NT2/D1 (cell line): ENCODE data around the gene GPC6.

Experiments
- DNase-seq: peaks from one replicate; pipeline ENCODE4 v3.0.0-alpha.2; 2011; ENCODE audit warnings: low read depth, low spot score
- H3K27me3 ChIP-seq: 2 replicates; pipeline ENCODE4 v1.6.0; 2011; ENCODE audit warnings: mild to moderate bottlenecking; ENCODE audit not compliant: insufficient read length, insufficient read depth
- H3K36me3 ChIP-seq: 2 replicates; pipeline ENCODE4 v1.6.1; 2011; ENCODE audit warnings: mild to moderate bottlenecking, low read length, mixed read lengths; ENCODE audit not compliant: insufficient read depth, insufficient read length
- H3K4me1 ChIP-seq: 2 replicates; pipeline ENCODE4 v1.5.1; 2011; ENCODE audit not compliant: insufficient read depth, insufficient read length
- H3K4me3 ChIP-seq: 2 replicates; pipeline ENCODE4 v1.5.1; 2011; ENCODE audit warnings: low read depth; ENCODE audit not compliant: insufficient read length
- H3K9ac ChIP-seq: 2 replicates; pipeline ENCODE4 v1.6.0; 2011; ENCODE audit warnings: low read depth; ENCODE audit not compliant: insufficient read length
- H3K9me3 ChIP-seq: 2 replicates; pipeline ENCODE4 v1.5.1; 2011; ENCODE audit warnings: mild to moderate bottlenecking, low read length; ENCODE audit not compliant: insufficient read depth
- SUZ12 ChIP-seq: IDR thresholded peaks from 2 replicates; pipeline ENCODE4 v1.6.1; 2011; ENCODE audit not compliant: insufficient read length, insufficient read depth; ENCODE audit errors: extremely low read depth
- YY1 ChIP-seq: IDR thresholded peaks from 2 replicates; pipeline ENCODE4 v1.6.1; 2011; ENCODE audit not compliant: insufficient read length, insufficient read depth
- ZNF274 ChIP-seq: IDR thresholded peaks from 2 replicates; pipeline ENCODE4 v1.6.1; 2011; ENCODE audit warnings: mild to moderate bottlenecking, low read depth, low read length

The GPC6 gene

DNA sequence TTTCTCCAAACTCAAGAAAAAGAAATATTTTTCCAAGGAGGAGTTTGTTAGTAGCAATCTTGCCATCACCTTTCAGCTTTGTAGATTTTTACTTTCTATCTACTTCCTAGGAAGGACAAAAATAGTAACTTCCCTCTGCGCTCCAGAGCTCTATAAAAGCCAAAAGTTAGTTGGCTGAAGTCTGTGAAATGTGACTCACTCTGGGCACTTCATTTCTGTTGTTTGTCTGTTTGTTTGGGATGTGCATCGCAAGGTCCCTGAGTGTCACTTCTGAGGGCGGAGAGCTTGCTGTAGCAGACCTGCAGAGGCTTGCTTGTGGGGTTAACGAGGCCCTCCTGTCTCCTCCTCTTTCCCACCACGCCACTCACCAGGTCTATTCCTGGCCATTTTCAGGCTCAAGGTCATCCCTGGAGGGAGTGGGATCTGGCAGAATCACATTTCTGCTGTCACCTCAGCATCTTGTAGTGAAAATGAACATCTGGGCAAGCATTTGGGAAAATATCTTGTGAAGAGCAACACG lies 307.6 kb downstream of the GPC6 start:
- no peak for DNase-seq
- Histone ChIP-seq H3K27me3 (no peaks in the 10 kb centered on the region), H3K4me1 (no peaks in the 10 kb centered on the region), H3K9me3 (no peaks in the 10 kb centered on the region), H3K36me3 (no peaks in the 10 kb centered on the region), H3K4me3 (no peak overlapping the region), H3K9ac (no peak overlapping the region)
- TF ChIP-seq SUZ12 (no peak), ZNF274 (no peak), YY1 (no peak)

DNA sequence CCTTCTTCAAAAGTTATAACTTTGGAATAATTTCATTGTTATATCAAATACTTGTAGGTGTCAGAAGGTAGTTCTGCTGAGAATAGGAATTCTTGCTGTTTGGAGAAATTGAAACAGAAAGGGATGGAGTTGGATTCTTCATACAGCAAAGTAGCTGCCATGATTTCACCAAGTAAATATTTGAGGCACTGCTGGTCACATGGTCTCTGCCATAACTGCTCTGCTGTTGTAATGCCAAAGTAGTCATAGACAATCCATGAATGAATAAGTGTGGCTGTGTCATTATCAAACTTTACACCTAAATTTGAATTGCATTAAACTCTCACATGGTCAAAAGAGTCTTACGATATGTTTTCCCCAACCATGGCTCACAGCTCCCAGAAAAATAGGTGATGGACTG lies 308.6 kb downstream of the GPC6 start:
- H3K27me3 ChIP-seq = no peaks in the 10 kb centered on the region
- DNase-seq = no peak
- no peaks in the 10 kb centered on the region for H3K36me3 ChIP-seq
- TF ChIP-seq ZNF274 = no peak
- TF ChIP-seq SUZ12 = no peak
- no peak for TF ChIP-seq YY1
- no peak overlapping the region for H3K4me3 ChIP-seq
- no peaks in the 10 kb centered on the region for H3K9me3 ChIP-seq
- no peak overlapping the region for H3K9ac ChIP-seq
- no peaks in the 10 kb centered on the region for H3K4me1 ChIP-seq

DNA sequence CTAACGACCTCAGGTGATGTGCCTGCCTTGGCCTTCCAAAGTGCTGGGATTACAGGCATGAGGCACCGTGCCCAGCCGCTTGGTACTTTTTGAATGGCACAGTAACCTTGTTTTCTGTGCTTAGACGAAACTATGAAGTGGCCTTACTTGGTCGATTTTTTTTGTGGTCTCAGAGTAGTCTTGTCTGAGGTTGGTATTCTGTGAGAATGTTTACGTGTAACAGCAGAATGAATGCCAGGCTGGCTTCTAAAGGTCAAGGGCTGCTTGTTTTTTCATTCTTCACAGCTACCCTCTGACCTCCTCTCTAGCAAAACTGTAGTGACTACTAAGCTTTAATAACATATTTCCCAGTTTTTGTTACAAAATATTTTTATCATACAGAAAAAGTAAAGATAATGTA lies 313.3 kb downstream of the GPC6 start:
- no peaks in the 10 kb centered on the region for H3K36me3 ChIP-seq
- no peaks in the 10 kb centered on the region for H3K4me1 ChIP-seq
- H3K27me3 ChIP-seq = no peaks in the 10 kb centered on the region
- no peak overlapping the region for H3K4me3 ChIP-seq
- TF ChIP-seq SUZ12 (no peak), YY1 (no peak), ZNF274 (no peak)
- no peak overlapping the region for H3K9ac ChIP-seq
- H3K9me3 ChIP-seq = no peaks in the 10 kb centered on the region
- DNase-seq = no peak

DNA sequence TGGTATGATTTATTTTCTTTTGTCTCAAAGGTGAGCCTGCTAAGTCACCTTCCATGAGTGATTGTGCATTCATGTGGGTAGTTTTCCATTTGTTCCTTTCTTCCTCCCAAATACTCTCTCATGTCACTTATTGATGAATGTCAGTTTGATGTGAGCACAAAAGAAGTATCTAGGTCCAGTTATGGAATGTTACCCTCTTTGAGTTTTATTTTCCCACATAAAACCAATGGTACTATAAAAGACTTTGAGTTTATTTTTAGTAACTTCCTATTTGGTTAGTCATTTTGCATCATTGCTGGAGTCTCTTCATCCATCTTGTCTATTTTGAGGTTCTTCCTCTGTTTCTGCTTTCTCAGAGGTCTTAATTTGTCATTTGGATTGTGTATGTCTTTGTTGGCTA lies 321.3 kb downstream of the GPC6 start:
- no peak for TF ChIP-seq ZNF274
- TF ChIP-seq SUZ12 = no peak
- TF ChIP-seq YY1 = no peak
- Histone ChIP-seq H3K4me1 (no peaks in the 10 kb centered on the region), H3K27me3 (no peaks in the 10 kb centered on the region), H3K9me3 (no peaks in the 10 kb centered on the region), H3K4me3 (no peak overlapping the region), H3K9ac (no peak overlapping the region), H3K36me3 (no peaks in the 10 kb centered on the region)
- DNase-seq = no peak

GRCh38 chr13:93549326-93550005 lies 322.9 kb downstream of the GPC6 start:
- no peak for DNase-seq
- H3K27me3 ChIP-seq = no peaks in the 10 kb centered on the region
- H3K4me1 ChIP-seq = no peaks in the 10 kb centered on the region
- H3K9ac ChIP-seq = no peak overlapping the region
- H3K4me3 ChIP-seq = no peak overlapping the region
- no peaks in the 10 kb centered on the region for H3K36me3 ChIP-seq
- no peak for TF ChIP-seq ZNF274
- TF ChIP-seq SUZ12 = no peak
- TF ChIP-seq YY1 = no peak
- no peaks in the 10 kb centered on the region for H3K9me3 ChIP-seq

DNA sequence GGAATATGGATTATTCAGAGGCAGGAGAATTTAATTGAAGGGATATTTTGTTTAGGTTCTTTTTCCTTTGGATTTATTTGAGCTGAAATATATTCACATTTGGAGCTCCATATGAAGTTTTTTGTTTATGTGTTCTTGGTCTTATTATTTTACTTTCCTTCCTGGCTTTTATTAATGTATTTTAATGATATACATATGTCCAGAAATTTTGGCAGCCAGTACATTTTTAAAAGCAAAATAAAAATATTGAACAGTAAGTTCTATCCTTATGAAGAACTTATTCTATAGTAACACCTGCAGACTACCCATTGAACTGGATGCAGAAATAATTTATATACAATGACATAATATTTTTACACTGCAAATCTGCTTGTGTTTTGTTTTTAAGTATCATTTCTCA lies 323.6 kb downstream of the GPC6 start:
- TF ChIP-seq YY1 (no peak), ZNF274 (no peak), SUZ12 (no peak)
- Histone ChIP-seq H3K27me3 (no peaks in the 10 kb centered on the region), H3K9ac (no peak overlapping the region)

GRCh38 chr13:93552596-93552995 lies 326.0 kb downstream of the GPC6 start:
- DNase-seq = no peak
- TF ChIP-seq ZNF274 = no peak
- TF ChIP-seq SUZ12 = no peak
- no peak for TF ChIP-seq YY1
- H3K4me1 ChIP-seq = no peaks in the 10 kb centered on the region
- no peak overlapping the region for H3K9ac ChIP-seq
- H3K4me3 ChIP-seq = no peak overlapping the region
- H3K27me3 ChIP-seq = no peaks in the 10 kb centered on the region
- no peaks in the 10 kb centered on the region for H3K36me3 ChIP-seq
- H3K9me3 ChIP-seq = no peaks in the 10 kb centered on the region

More for the DNA sequence above, 323.6 kb downstream of the GPC6 start:
- Histone ChIP-seq H3K36me3 (no peaks in the 10 kb centered on the region), H3K9me3 (no peaks in the 10 kb centered on the region), H3K4me3 (no peak overlapping the region), H3K4me1 (no peaks in the 10 kb centered on the region)
- DNase-seq = no peak

DNA sequence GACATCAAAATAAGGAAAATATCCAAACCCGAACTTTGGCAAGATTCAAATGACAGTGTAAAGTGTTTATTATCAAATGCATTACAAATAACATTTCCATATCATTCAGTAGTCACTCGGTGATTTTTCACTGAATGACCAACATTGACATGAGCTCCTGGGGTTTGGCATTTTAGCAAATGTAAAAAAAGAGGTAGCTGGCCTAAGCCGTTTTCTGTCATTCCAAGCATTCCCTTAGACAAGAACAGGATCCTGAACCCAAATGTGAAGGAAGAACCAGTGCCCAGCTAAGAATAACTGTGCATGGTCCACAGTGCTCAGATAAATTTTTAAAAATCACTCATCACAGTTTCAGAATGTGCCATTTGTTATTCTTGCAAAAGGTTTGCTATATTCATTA lies 327.9 kb downstream of the GPC6 start:
- DNase-seq = peak; percentile 15
- H3K27me3 ChIP-seq = no peaks in the 10 kb centered on the region
- H3K9me3 ChIP-seq = no peaks in the 10 kb centered on the region
- H3K36me3 ChIP-seq = no peaks in the 10 kb centered on the region
- H3K4me3 ChIP-seq = no peak overlapping the region
- H3K9ac ChIP-seq = no peak overlapping the region
- no peak for TF ChIP-seq ZNF274
- TF ChIP-seq YY1 = no peak
- no peak for TF ChIP-seq SUZ12
- H3K4me1 ChIP-seq = no peaks in the 10 kb centered on the region
